GM12878 (cell line): ENCODE data around the gene CIROP. TPM values are rescaled to one million over a fixed set of nuclear protein-coding genes. Genes with fewer than 3 reads are reported as not detected.

Source experiments
- ATAC-seq: fragments of 200-7000 bp; cut with Tn5 transposase; 3 replicates; pipeline ENCODE4 v1.9.1; 2020; ENCODE audit warnings: mild to moderate bottlenecking, moderate library complexity
- BruUV-seq: library from RNA; stranded (reverse); fragments of 400-500 nt; replicated peaks from 2 replicates; lab custom pipeline; 2021; lab: Mats Ljungman, UMichigan
- CTCF ChIA-PET: fragments of 300-600 bp; sonication (Branson Sonifier 250); formaldehyde crosslinking; extraction: SDS; loops from one replicate; lab custom pipeline; 2021; ENCODE audit warnings: inconsistent platforms; lab: Yijun Ruan, JAX
- POLR2A ChIA-PET: fragments of 350-600 bp; formaldehyde crosslinking; extraction: SDS; loops from one replicate; lab custom pipeline; 2021; ENCODE audit warnings: inconsistent platforms; lab: Charles Lee
- RAD21 ChIA-PET: fragments of 300-600 bp; sonication (Branson Sonifier 250); formaldehyde crosslinking; loops from one replicate; lab custom pipeline; 2023; ENCODE audit warnings: antibody characterized with exemption; ENCODE audit not compliant: unreplicated experiment; lab: Charles Lee
- SMC1A ChIA-PET: fragments of 300-600 bp; sonication (Branson Sonifier 250); formaldehyde crosslinking; loops from one replicate; lab custom pipeline; 2023; ENCODE audit not compliant: unreplicated experiment, uncharacterized antibody; lab: Charles Lee
- DNase-seq: peaks from one replicate; pipeline ENCODE4 v3.0.0-alpha.2; 2011; ENCODE audit warnings: low read depth, low spot score
- FAIRE-seq: peaks from 3 replicates; lab custom pipeline; 2011; peaks lifted over from hg19 to GRCh38; lab: Jason Lieb, UNC
- H2AFZ ChIP-seq: 2 replicates; pipeline ENCODE4 v1.6.0; 2011; ENCODE audit warnings: low read depth, low read length, control low read depth; ENCODE audit not compliant: control insufficient read depth
- H3K27ac ChIP-seq: 2 replicates; pipeline ENCODE4 v1.5.1; 2011; ENCODE audit warnings: control low read depth; ENCODE audit not compliant: control insufficient read depth, insufficient read depth
- H3K27me3 ChIP-seq, 2 experiments: replicated peaks in 1 of 2; 2 replicates each; pipeline versions ENCODE4 v1.6.0 to v1.6.1; 2011; ENCODE audit warnings: low read length in 1 of 2; ENCODE audit not compliant: control insufficient read depth in 2 of 2, insufficient read depth in 2 of 2
- H3K36me3 ChIP-seq, 2 experiments: 2 replicates each; pipeline ENCODE4 v1.5.1; 2011; ENCODE audit warnings: low read length in 1 of 2; ENCODE audit not compliant: control insufficient read depth in 2 of 2, insufficient read depth in 2 of 2
- H3K4me1 ChIP-seq: 2 replicates; pipeline ENCODE4 v1.6.1; 2011; ENCODE audit warnings: mild to moderate bottlenecking, low read length, moderate library complexity, mixed read lengths; ENCODE audit not compliant: control insufficient read depth, insufficient read depth
- H3K4me2 ChIP-seq: 2 replicates; pipeline ENCODE4 v1.6.0; 2011; ENCODE audit warnings: control low read depth; ENCODE audit not compliant: control insufficient read depth, insufficient read depth
- H3K4me3 ChIP-seq: fragments of 200-600 bp; sonication (generic); 2 replicates; pipeline ENCODE4 v1.5.1; 2016
- H3K79me2 ChIP-seq: 2 replicates; pipeline ENCODE4 v1.6.0; 2011; ENCODE audit warnings: low read length; ENCODE audit not compliant: control insufficient read depth, insufficient read depth
- H3K9ac ChIP-seq: 2 replicates; pipeline ENCODE4 v1.8.0; 2011; ENCODE audit warnings: low read length, control low read depth, mixed read lengths; ENCODE audit not compliant: control insufficient read depth, insufficient read depth
- H3K9me3 ChIP-seq: replicated peaks from 3 replicates; pipeline ENCODE4 v1.5.1; 2011; ENCODE audit warnings: mild to moderate bottlenecking, low read length; ENCODE audit not compliant: control insufficient read depth, insufficient read depth
- H4K20me1 ChIP-seq: 2 replicates; pipeline ENCODE4 v1.6.0; 2011; ENCODE audit not compliant: control insufficient read depth, insufficient read depth
- ASH2L ChIP-seq: fragments of 300-600, 200-600 bp; sonication (generic); IDR thresholded peaks from 2 replicates; pipeline ENCODE4 v1.6.1; 2017; ENCODE audit warnings: low read depth, mild to moderate bottlenecking, borderline replicate concordance
- BACH1 ChIP-seq: fragments of 450-650 bp; IDR thresholded peaks from 2 replicates; pipeline ENCODE4 v1.6.1; 2017; ENCODE audit warnings: mild to moderate bottlenecking, borderline replicate concordance
- BHLHE40 ChIP-seq, 2 experiments: fragments of 450-650 bp in 1 of 2; IDR thresholded peaks; 2 replicates each; pipeline ENCODE4 v1.6.1; 2011 to 2017; ENCODE audit warnings: low read depth in 2 of 2, borderline replicate concordance in 1 of 2, improper control_type of control experiment in 1 of 2, low read length in 1 of 2, mild to moderate bottlenecking in 1 of 2
- CREB1 ChIP-seq: IDR thresholded peaks from 2 replicates; pipeline ENCODE4 v1.6.1; 2012; ENCODE audit warnings: low read depth, mild to moderate bottlenecking, inconsistent platforms
- E2F8 ChIP-seq: fragments of 450-650 bp; IDR thresholded peaks from 2 replicates; pipeline ENCODE4 v1.6.1; 2018; ENCODE audit warnings: mild to moderate bottlenecking, low read depth, moderate library complexity; ENCODE audit not compliant: partially characterized antibody
- IKZF1 ChIP-seq: fragments of 450-650 bp; conservative IDR thresholded peaks from 2 replicates; pipeline ENCODE4 v1.6.1; 2017; ENCODE audit warnings: antibody characterized with exemption, mild to moderate bottlenecking
- RELB ChIP-seq: fragments of 450-650 bp; IDR thresholded peaks from 2 replicates; pipeline ENCODE4 v1.6.1; 2017; ENCODE audit warnings: low read depth, mild to moderate bottlenecking, moderate library complexity
- RUNX3 ChIP-seq: IDR thresholded peaks from 2 replicates; pipeline ENCODE4 v1.6.1; 2012; ENCODE audit warnings: low read length, inconsistent platforms
- SIN3A ChIP-seq: IDR thresholded peaks from 2 replicates; pipeline ENCODE4 v1.6.1; 2012; ENCODE audit warnings: low read depth, low read length, improper control_type of control experiment
- WGBS: methylation state at CpG from one replicate; pipeline ENCODE4 v1.1.6; 2016; ENCODE audit warnings: low lambda C conversion rate; ENCODE audit not compliant: insufficient replicate concordance, insufficient coverage; ENCODE audit errors: missing lambda C conversion rate; 5-methylcytosine and 5-hydroxymethylcytosine counted together
- in situ Hi-C: fragments of 300-500 bp; cut with MboI; formaldehyde crosslinking; loops from 9 replicates; pipeline ENCODE4 v1.14.3; 2018; ENCODE audit warnings: mixed read lengths
- intact Hi-C: fragments of 100-400 bp; cut with micrococcal nuclease; formaldehyde crosslinking; loops from one replicate; pipeline ENCODE4 v1.14.2; 2022; ENCODE audit not compliant: unreplicated experiment
- polyA plus RNA-seq, 11 experiments: library from polyadenylated mRNA; depleted of rRNA in 4 of 11; unstranded in 6 of 11; stranded (reverse) in 5 of 11; fragments of >200 nt; fragmentation: Nextera tagmentation in 4 of 11; fragmentation: Illumina TruSeq in 1 of 11; extraction: Ambion mirVana in 4 of 11; extraction: Trizol in 1 of 11; gene quantifications; 1 replicate in 1 of 11; 2 replicates in 10 of 11; pipeline versions ENCODE4 v1.2.1 to v1.2.3, GENCODE V29; 2011 to 2016; ENCODE audit warnings: inconsistent platforms in 2 of 11, missing spikeins in 2 of 11, low read depth in 1 of 11
- total RNA-seq, 4 experiments: library from RNA; depleted of rRNA in 3 of 4; stranded (reverse); fragments of >200 nt in 3 of 4; fragmentation: Illumina TruSeq in 1 of 4; extraction: Trizol in 1 of 4; gene quantifications; 2 replicates each; pipeline versions ENCODE4 v1.2.1 to v1.2.3, GENCODE V29; 2013 to 2021
- TF ChIP-seq, protein P1 (sequence below): fragments of 450-650 bp; formaldehyde crosslinking; IDR thresholded peaks from 2 replicates; pipeline ENCODE4 v1.4.0; 2022; ENCODE audit warnings: mild to moderate bottlenecking, moderate library complexity
- TF ChIP-seq, protein P2 (sequence below): fragments of 450-650 bp; IDR thresholded peaks from 2 replicates; pipeline ENCODE4 v1.6.1; 2016; ENCODE audit warnings: mild to moderate bottlenecking

The CIROP gene
- total and polyA plus RNA-seq, 10 of the 15 experiments (the other 5 are each of a cell fraction or from before 2014, with no cell fraction given), result not detected

GRCh38 chr14:23057757-23058653 is 46.8 kb downstream of the CIROP start:
- peak; percentile 96 for FAIRE-seq
- BruUV-seq, result no TSS peak
- TF ChIP-seq ASH2L (no peak), RELB (peak; percentile 43), IKZF1 (peak; percentile 88), BHLHE40 (IDR thresholded peaks at IDR 0.05; ENCODE audit: borderline replicate concordance in 1 of 2, low read depth in 2 of 2, low read length in 1 of 2) (peak; percentile 89 to 93), CREB1 (peak; percentile 10; the same call in 1 of the 2 replicates), BACH1 (peak; percentile 20; the same call in 1 of the 2 replicates), E2F8 (peak; percentile 46), RUNX3 (peak; percentile 50; the same call in 1 of the 2 replicates), SIN3A (no peak; the same call in 1 of the 2 replicates)
- TF ChIP-seq, protein P1, sequence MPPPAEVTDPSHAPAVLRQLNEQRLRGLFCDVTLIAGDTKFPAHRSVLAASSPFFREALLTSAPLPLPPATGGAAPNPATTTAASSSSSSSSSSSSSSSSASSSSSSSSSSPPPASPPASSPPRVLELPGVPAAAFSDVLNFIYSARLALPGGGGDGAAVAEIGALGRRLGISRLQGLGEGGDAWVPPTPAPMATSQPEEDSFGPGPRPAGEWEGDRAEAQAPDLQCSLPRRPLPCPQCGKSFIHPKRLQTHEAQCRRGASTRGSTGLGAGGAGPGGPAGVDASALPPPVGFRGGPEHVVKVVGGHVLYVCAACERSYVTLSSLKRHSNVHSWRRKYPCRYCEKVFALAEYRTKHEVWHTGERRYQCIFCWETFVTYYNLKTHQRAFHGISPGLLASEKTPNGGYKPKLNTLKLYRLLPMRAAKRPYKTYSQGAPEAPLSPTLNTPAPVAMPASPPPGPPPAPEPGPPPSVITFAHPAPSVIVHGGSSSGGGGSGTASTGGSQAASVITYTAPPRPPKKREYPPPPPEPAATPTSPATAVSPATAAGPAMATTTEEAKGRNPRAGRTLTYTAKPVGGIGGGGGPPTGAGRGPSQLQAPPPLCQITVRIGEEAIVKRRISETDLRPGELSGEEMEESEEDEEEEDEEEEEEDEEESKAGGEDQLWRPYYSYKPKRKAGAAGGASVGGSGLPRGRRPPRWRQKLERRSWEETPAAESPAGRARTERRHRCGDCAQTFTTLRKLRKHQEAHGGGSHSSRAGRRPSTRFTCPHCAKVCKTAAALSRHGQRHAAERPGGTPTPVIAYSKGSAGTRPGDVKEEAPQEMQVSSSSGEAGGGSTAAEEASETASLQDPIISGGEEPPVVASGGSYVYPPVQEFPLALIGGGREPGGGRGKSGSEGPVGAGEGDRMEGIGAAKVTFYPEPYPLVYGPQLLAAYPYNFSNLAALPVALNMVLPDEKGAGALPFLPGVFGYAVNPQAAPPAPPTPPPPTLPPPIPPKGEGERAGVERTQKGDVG (CRISPR knock-in tag), result no peak
- TF ChIP-seq, protein P2, sequence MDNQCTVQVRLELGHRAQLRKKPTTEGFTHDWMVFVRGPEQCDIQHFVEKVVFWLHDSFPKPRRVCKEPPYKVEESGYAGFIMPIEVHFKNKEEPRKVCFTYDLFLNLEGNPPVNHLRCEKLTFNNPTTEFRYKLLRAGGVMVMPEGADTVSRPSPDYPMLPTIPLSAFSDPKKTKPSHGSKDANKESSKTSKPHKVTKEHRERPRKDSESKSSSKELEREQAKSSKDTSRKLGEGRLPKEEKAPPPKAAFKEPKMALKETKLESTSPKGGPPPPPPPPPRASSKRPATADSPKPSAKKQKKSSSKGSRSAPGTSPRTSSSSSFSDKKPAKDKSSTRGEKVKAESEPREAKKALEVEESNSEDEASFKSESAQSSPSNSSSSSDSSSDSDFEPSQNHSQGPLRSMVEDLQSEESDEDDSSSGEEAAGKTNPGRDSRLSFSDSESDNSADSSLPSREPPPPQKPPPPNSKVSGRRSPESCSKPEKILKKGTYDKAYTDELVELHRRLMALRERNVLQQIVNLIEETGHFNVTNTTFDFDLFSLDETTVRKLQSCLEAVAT, result peak; percentile 34; the same call in 1 of the 2 replicates

More at GRCh38 chr14:23057757-23058653, 46.8 kb downstream of the CIROP start:
- ChIA-PET RAD21 (interaction anchor here (0.6 to 10.8 kb wide), 19 partner anchors 11 to 271 kb away, joined by 3 to 224 read pairs (median 5); partner anchors contain the start of genes AJUBA, HAUS4 and PRMT5), CTCF (interaction anchor here (0.6 to 18.3 kb wide), 35 partner anchors 8 to 1620 kb away, joined by 3 to 853 read pairs (median 4); partner anchors contain the start of genes ACIN1, AJUBA, C14orf119 and HAUS4), POLR2A (interaction anchor here (0.6 to 1.5 kb wide), 8 partner anchors 37 to 84 kb away, joined by 3 to 12 read pairs (median 4); partner anchors contain the start of gene ACIN1), SMC1A (interaction anchor here (0.7 to 8.7 kb wide), 17 partner anchors 8 to 123 kb away, joined by 3 to 156 read pairs (median 5); partner anchors contain the start of gene HAUS4)
- H3K9me3 ChIP-seq, result no peaks in the 10 kb centered on the region
- no peak overlapping the region; the same call in 1 of the 2 replicates for H2AFZ ChIP-seq
- 2% methylated on average over 48 of the region's 51 CpGs for WGBS
- intact Hi-C loops (loop anchor here (1.0 to 5.0 kb wide), 5 partner anchors 64 to 486 kb away; partner anchors contain the start of gene PRMT5), in situ Hi-C loops (no loop called here)
- no peaks in the 10 kb centered on the region for H4K20me1 ChIP-seq
- peak overlapping the region; percentile 47 for H3K9ac ChIP-seq
- peak overlapping the region; percentile 100 for H3K4me2 ChIP-seq
- no peak overlapping the region for H3K27ac ChIP-seq
- H3K4me3 ChIP-seq, result peak overlapping the region; percentile 79
- H3K79me2 ChIP-seq, result no peaks in the 10 kb centered on the region
- H3K4me1 ChIP-seq, result peaks cover 12% of the 10 kb centered on the region
- DNase-seq, result peak; percentile 40
- ATAC-seq, result peak; percentile 82
- no peaks in the 10 kb centered on the region for H3K27me3 ChIP-seq
- H3K36me3 ChIP-seq, result peaks cover 18 to 24% of the 10 kb centered on the region in 2 experiments
